ENCODE data around the gene SIPA1L3. TPM values are rescaled to one million over a fixed set of nuclear protein-coding genes. Genes with fewer than 3 reads are reported as not detected.

The SIPA1L3 gene
- total RNA-seq, 2 experiments from 2014 or later, result 8.9 to 9.8 TPM

- Mint-ChIP-seq H3K4me1 (ENCODE audit: low read depth) (no peaks in the 10 kb centered on the region), H3K4me3 (no peak overlapping the region), H3K27ac (no peak overlapping the region), H3K36me3 (ENCODE audit: low read depth) (peaks cover 14% of the 10 kb centered on the region), H3K9me3 (peaks cover 11% of the 10 kb centered on the region), H3K27me3 (no peaks in the 10 kb centered on the region)
- no peak for DNase-seq
- ATAC-seq, result no peak
- ChIA-PET POLR2A (no interaction called here), CTCF (no interaction called here)
- TF ChIP-seq CTCF (IDR thresholded peaks at IDR 0.05), result no peak
- intact Hi-C loops (cut with micrococcal nuclease), result no loop called here
Observed at GRCh38 chr19:37972803-37973202, 65.8 kb downstream of the SIPA1L3 start.

- Mint-ChIP-seq H3K36me3 (ENCODE audit: low read depth) (peaks cover 11% of the 10 kb centered on the region), H3K9me3 (peaks cover 11% of the 10 kb centered on the region), H3K4me3 (no peak overlapping the region), H3K27me3 (no peaks in the 10 kb centered on the region), H3K27ac (no peak overlapping the region), H3K4me1 (ENCODE audit: low read depth) (no peaks in the 10 kb centered on the region)
- DNase-seq, result no peak
- no peak for TF ChIP-seq CTCF (IDR thresholded peaks at IDR 0.05)
- ChIA-PET CTCF (no interaction called here), POLR2A (no interaction called here)
- ATAC-seq, result no peak
- intact Hi-C loops (cut with micrococcal nuclease), result no loop called here
Observed at GRCh38 chr19:37973666-37974065, 66.7 kb downstream of the SIPA1L3 start.

- peaks cover 8% of the 10 kb centered on the region for H3K36me3 Mint-ChIP-seq (ENCODE audit: low read depth)
- CTCF ChIA-PET, result no interaction called here
- H3K9me3 Mint-ChIP-seq, result peaks cover 9% of the 10 kb centered on the region
- TF ChIP-seq CTCF (IDR thresholded peaks at IDR 0.05), result no peak
- H3K4me3 Mint-ChIP-seq, result no peak overlapping the region
- DNase-seq, result no peak
- intact Hi-C loops (cut with micrococcal nuclease), result no loop called here
- POLR2A ChIA-PET, result no interaction called here
- no peaks in the 10 kb centered on the region for H3K27me3 Mint-ChIP-seq
- ATAC-seq, result no peak
- no peaks in the 10 kb centered on the region for H3K4me1 Mint-ChIP-seq (ENCODE audit: low read depth)
- no peak overlapping the region for H3K27ac Mint-ChIP-seq
Observed at GRCh38 chr19:37975071-37975470, 68.1 kb downstream of the SIPA1L3 start.

- intact Hi-C loops (cut with micrococcal nuclease), result no loop called here
- no peak for DNase-seq
- CTCF ChIA-PET, result no interaction called here
Observed at GRCh38 chr19:37975596-37976515, 68.8 kb downstream of the SIPA1L3 start.

More at GRCh38 chr19:37975596-37976515, 68.8 kb downstream of the SIPA1L3 start:
- H3K4me1 Mint-ChIP-seq (ENCODE audit: low read depth), result no peaks in the 10 kb centered on the region
- no peak overlapping the region for H3K27ac Mint-ChIP-seq
- TF ChIP-seq CTCF (IDR thresholded peaks at IDR 0.05), result no peak
- no peak overlapping the region for H3K4me3 Mint-ChIP-seq
- H3K27me3 Mint-ChIP-seq, result no peaks in the 10 kb centered on the region
- H3K36me3 Mint-ChIP-seq (ENCODE audit: low read depth), result peaks cover 6% of the 10 kb centered on the region
- peaks cover 5% of the 10 kb centered on the region for H3K9me3 Mint-ChIP-seq
- ATAC-seq, result no peak
- POLR2A ChIA-PET, result interaction anchor here (1.1 kb wide), 1 partner anchor 89 kb away, joined by 4 read pairs; no protein-coding TSS in a partner anchor

All from activated CD8-positive, alpha-beta T cell treated with anti-CD3 and anti-CD28 coated beads for 36 hours (primary cell).